ENCODE results near the gene BMP8B.
A peak's percentile ranks its signal among the peaks of the same experiment; 100 is the strongest.

The BMP8B gene

DNA sequence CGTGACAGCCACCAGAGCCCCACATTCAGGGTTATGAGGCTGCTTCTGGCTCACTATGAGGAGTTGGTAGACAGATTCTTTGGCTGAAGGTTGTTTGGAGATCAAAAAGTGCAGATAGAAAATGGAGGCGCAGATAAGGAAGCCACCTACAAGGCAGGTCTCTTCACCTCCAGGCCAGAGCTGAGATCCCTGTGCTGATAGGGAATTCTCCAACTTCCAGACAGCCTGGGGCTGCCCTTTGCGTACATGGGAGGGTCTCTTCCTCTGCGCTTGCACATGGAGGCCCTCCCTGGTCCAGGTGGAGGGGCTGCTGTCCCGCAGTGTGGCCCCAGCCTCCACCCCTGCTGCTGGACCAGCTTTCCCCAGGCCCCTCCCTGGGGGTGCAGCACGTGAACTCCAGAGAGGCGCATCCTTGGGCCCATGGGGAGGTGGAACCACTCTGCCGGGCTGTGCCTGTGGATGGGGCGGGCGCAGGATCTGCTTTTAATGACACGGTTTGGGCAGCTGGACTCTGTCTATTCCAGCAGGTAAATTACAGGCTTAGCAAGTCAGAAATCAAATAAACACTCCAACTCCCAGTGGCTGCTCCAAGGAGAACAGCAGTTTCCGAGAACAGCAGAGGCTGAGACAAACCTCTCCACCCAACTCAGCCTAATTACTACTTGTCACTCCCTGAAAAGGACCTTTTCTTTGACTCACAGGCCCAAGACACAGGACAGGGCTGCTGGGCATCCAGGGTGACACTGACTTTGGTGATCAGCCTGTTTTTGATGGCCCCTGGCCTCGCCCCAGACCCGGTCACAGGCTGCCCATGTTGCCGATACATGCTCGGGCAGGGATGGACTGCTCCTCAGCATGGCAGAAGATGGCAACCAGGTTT, 29.9 kb downstream of the BMP8B start:
- DNase-seq (ENCODE audit: low read depth) = no peak

DNA sequence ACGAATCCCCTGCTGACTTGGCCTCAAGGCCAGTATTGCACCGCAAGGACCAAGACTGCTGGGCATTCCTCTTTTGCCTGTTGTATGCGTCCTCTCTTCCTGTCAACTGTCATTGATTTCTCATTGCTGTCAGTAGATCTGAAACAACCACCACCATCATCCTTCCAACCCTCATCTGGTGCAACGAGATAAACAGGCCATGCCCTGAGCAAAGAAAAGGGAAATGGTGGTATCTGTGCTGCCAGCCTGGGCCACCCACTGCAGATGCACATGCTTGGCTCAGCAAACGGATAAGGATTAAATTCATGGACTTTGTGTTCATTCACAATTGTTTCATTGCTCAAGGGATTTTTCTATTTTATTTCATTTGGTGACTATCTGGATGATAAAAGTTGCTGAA, 31.2 kb downstream of the BMP8B start:
- no peak for DNase-seq (ENCODE audit: low read depth)

DNA sequence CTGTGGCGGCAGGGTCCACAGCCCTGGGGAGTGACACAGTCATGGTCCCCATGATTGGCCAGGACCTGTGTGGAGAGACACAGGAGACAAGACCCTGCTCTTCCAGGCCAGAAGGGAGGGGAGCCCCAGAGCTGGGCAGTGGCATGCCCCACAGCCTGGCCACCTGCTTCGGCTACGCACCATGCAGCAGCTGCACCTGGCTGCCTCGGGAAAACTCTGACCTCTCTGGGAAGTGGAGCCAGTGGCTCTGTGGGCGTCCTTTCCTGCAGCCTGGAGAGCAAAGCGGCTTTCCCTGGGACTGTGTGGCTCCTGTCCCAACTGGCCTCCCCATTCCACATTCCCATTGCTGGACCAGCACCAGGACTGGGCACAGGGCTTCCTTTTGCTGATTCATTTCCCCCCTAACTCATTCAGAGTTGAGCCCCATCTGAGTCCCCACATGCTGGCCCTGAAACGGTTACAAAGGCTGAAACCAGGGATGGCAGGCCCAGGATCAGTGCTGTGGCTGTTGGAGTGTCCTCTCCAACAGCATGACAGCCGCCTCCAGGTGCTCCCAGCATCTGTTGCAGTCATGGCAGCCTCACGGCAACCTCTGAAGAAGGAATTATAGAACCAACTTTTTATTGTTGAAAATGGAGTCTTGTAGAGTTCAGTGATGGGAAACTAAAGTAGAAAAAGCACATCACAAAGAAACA, 32.6 kb downstream of the BMP8B start:
- DNase-seq (ENCODE audit: low read depth) = no peak

DNA sequence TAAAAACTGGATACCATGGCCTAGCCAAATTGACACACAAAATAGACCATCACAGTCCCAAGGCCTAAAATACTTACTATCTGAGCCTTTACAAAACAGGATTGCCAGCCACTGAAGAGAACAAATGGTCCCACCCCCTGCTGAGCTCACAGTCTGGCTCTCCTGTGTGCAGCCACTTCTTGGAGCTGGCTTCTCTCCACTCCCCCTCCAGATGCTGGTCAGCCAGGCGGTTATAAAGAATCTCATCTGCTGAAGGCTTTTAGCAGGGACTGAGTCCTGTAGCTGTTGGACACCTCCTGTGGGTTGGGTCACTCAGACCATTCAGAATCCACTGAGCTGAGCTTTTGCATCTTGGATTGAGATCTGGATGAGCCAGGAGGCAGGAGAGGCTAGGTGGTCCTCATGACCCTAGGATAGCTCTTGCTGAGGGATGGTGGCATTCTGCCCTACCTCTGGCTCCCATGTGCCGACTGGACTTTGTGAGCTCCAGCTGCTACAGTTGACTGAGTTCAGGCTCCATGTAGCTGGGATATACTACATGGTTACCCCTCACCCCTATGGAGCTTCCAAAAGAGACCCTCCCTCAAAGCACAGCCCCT, 33.7 kb downstream of the BMP8B start:
- DNase-seq (ENCODE audit: low read depth) = no peak

DNA sequence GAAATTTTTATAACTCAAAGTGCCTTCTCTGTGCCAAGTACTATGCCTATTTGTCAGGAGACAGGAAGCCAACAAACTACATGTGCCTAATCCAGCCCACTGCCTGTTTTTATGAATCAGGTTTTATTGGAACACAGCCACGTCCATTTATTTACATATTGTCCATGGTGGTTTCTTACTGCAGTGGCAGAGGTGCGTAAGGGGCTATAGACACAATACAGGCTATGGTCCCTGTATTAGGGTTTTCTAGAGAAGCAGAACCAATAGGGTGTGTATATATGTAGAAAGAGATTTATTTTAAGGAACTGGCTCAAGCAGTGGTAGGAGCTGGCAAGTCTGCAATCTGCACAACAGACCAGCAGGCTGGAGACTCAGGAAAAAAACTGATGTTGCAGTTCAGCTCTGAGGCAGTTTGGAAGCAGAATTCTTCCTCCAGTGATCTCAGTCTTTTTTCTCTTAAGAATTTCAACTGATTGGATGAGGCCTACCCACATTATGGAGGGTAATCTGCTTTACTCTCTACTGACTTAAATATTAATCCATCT, 34.6 kb downstream of the BMP8B start:
- no peak for DNase-seq (ENCODE audit: low read depth)

DNA sequence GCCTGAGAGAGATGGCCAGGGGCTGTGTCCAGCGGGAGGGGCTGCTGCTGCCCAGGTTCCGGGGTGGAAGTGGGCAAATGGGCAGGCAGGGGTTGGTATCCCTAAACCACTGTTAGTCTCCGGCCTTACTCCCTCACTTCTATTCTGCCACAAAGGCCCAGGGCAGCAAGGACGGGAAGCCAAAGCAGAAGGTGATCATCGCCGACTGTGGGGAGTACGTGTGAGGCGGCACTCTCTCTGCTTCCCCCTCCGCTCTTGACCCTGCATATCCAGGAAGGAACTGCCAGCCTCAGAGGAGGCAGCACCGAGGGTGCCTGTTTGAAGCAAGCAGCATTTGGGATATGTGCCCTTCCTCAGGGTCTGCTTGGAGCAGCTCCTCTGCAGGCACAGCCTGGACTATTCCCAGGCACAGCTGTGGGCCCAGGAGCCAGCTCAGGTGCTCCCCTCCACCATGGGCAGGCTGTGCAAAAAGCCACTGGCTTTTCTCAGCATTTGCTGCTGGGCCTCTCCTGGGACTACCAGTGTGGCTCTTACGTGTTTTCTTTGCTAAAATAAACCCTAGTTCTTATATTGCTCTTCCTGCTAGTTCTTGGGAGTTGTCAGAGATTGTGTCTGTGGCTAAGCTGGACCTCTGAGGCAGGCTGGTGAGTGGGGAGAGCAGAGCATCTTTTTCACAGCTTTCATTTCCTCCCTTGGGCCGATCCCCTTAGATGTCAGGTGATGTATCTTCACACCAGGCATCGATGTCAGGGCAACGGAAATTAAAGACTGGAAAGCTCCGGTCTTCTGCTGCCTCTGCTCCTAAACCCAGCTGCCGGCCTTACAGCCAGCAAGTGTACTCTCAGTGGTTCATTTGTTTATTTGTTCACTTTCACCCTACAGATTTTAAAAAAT, 35.3 kb downstream of the BMP8B start:
- DNase-seq (ENCODE audit: low read depth) = no peak

DNA sequence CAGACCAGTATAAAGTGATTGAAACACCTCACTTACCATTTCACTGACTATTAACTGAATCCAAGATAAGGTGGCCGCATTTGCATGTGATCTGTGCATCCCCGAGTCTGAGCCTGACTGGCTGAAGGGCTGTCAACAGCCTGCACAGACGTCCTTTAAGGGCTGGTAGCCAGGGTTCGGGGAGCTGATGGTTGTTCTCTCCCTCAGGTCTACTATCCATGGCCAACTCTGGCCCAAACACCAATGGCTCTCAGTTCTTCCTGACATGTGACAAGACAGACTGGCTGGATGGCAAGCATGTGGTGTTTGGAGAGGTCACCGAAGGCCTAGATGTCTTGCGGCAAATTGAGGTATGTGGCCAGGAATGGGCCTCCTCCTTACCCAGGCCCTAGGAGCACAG, 36.0 kb downstream of the BMP8B start:
- DNase-seq (ENCODE audit: low read depth) = no peak

DNA sequence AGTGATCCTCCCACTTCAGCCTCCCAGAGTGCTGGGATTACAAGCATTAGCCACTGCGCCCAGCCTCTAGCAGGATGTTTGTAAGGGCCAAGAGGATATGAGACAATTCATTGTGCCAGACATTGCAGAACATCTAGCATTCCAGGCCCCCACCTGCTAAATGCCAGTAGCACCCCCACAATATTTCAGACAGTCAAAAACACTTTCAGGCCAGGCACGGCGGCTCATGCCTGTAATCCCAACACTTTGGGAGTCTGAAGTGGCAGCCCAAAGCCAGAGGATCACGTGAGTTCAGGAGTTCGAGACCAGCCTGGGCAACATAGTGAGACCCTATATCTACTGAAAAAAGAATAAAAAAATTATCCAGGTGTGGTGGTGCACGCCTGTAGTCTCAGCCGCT, 37.1 kb downstream of the BMP8B start:
- DNase-seq (ENCODE audit: low read depth) = no peak

DNA sequence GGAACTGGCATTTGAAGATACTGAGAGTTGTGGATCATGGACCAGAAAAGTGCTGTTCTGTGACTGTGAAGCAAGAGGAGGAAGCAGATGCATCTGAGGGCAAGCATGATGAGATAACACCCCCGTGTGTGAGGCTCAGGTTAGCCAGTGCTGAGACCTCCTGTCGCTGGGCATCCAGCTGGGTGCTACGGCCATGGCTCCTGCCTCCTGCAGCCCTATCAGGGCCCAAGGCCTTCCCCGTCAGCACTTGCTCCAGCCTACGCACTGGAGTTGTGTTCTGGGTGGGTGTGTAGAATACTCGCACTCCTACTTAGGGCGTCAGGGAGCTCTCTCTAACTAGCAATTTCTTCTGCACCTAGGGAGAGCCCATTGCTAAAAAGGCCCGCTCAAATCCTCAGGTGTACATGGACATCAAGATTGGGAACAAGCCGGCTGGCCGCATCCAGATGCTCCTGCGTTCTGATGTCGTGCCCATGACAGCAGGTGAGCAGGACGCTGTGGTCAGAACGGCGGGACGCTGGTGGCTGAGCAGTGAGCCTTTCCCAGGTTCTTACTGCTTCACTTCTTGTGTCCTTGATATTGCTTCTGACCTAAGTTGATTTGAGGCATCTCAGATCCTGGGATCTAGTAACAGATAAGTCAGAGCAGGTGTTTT, 43.5 kb downstream of the BMP8B start:
- no peak for DNase-seq (ENCODE audit: low read depth)

DNA sequence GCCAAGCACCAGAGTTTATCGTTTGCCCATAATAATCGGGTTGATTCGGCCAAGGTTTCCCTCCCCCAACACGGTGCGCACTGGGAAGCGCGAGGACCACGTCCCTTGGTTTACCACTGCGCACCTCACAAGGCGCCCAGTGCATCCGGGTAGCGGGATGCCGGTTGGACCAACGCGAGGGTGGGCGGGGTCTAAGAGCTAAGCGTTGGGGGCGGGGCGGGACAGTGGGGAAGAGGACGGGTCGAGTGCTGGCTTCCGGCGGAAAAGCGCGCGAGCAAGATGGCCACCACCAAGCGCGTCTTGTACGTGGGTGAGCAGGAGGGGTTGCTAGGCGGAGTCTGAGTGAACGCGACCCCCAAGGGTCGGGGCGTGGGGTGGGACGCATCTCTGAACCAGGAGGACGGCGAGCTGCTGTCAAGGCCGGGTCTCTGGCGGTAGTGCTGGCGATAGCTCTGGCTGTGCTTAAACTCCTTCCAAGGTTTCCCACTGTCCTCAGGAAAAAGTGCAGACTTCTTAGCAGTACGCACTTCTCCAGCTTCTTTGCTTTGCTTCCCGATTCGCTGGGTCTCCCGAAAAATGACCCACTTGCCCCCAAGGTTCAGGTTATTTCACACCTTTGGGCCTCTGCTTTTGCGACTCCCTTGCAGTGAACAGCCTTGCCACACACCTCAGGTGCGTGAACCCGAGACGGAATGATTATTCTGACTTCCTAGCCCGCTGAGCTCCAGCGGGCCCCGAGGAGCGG, 49.9 kb downstream of the BMP8B start, which contains the start of gene PPIE:
Gene PPIE (plus strand): TSS at position 261 of the 745 bp plus-strand sequence. CDS start 19 bp downstream, at position 280.
- peak; percentile 94 for DNase-seq (ENCODE audit: low read depth)

DNA sequence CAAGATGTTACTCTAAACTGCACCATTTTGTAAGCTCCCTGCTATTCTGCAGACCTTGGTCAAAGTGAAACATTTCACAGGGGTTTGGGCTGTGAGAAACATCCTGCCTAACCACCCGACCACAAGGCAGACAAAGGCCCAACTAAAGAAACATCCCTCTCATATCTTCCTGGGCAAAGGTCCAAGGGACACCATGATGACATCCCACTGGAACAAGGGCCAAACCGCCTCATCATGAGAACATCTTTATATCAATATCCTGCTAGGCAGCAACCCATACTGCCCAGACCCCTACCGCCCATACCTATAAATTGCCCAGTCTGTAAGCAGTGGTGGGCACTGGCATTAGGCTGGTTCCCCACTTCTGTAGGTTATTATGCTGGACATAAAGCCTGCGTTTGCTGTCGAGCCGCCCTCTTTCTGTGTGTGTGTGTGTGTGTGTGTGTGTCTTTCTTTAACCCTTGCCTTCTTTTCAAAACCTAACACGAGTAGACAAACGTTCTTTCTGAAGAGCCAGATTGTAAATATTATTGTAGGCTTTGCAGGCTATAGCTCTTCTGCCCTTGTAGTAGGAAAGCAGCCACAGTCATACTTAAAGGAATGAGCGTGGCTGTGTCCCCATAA, 51.0 kb downstream of the BMP8B start:
- DNase-seq (ENCODE audit: low read depth) = no peak

DNA sequence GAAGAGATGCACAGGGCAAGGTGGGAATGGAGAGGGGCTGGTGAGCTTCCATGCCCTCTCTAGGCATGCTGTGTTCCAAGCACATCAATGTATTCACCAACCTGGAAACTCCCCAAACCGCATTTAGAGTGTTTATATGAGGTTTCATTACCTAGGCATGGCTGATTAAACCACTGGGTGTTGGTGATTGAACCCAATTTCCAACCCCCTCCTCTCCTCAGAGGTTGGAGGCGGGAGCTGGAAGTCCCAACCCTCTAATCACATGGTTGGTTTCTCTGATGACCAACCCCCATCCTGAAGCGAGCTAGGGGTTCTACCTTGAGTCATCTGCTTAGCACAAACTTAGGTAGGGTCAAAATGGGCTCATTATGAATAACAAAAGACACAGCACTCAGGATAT, 52.9 kb downstream of the BMP8B start:
- no peak for DNase-seq (ENCODE audit: low read depth)

DNA sequence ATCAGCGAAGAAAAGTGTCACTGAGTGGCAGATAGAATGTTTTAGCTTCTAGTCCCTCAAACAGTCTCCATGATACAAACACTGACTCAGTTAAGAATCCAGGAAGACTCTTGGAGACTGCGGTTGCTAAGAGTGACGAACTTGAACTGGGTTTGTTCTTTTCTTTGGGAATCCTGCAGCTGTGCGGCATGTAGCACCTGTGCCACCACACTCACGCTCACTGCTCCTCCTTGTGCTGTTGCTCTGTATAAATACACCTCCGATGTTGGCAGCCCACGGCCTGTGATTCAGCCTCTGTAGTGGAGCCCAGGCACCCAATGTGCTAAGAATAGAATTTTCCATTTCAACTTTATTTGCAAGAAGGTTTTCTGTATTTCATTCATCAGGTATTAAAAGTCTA, 55.5 kb downstream of the BMP8B start:
- no peak for DNase-seq (ENCODE audit: low read depth)

DNA sequence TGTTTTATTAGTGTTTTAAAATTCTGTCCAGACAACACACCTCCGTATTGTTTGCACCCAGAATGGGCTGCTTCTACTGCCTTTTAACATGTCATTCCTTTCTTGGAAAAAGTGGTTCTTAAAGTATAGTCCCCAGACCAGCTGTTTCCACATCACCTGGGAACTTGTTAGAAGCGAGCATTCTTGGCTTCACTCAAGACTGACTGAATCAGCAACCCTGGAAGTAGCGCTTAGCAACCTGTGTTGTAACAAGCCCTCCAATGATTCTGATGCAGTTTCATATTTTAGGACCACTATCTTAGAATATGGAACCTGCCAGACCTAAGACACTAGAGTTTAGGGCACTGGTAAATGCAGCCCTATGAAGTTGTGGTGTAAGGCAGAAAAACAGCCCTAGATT, 55.9 kb downstream of the BMP8B start:
- DNase-seq (ENCODE audit: low read depth) = no peak

DNA sequence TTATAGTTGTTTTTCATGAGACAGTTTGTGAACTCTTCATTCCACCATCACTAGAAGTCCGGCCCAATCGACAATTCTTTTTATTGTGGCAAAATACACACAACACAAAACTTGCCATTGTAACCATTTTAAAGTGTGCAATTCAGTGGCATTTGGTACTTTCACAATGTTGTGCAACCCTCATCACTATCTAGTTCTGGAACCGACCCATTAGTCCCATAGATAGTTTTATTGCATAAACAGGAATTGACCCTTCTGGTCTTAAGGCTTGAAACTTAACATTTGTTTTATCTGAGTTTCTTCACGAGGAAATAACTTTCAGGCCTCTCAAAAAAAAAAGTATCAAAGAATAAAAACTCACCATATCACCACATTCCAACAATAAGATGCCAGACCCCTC, 58.8 kb downstream of the BMP8B start:
- DNase-seq (ENCODE audit: low read depth) = no peak

DNA sequence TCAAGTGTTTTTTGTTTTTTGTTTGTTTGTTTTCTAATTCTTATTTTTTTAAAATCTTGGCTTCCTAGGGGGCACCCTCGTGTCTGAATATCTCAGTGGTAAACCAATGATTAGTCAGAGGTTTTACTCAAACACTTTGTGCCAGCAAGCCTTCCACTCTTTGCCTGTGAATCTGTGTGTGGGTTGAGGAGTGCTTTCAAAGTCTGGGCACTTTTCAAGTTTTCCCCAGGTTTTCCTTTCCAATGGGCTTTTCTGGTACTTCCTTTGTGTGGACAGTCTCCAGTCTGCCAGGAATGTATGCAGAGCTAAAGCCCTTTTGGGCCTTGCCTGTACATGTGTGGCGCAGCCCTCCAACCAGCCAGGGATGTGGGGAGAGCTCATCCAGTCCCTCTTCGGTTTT, 59.6 kb downstream of the BMP8B start:
- no peak for DNase-seq (ENCODE audit: low read depth)

DNA sequence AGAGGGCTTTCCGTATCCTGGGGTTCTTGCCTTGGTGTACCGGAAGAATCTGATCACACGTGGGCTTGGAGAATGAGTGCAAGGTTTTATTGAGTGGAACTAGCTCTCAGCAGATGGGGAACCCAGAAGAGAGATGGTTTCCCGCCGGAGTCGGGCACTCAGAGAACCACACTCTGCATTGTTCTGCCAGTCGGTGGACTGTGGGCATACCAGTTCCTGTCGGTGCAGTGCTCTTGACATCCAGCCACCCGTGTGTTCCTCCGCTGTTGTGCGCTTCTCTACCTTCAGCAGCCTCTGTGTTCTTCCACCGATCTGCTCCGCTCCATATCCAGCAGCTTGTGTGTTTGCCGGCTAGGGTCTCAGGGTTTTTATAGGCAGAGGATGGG, 60.7 kb downstream of the BMP8B start:
- no peak for DNase-seq (ENCODE audit: low read depth)

DNA sequence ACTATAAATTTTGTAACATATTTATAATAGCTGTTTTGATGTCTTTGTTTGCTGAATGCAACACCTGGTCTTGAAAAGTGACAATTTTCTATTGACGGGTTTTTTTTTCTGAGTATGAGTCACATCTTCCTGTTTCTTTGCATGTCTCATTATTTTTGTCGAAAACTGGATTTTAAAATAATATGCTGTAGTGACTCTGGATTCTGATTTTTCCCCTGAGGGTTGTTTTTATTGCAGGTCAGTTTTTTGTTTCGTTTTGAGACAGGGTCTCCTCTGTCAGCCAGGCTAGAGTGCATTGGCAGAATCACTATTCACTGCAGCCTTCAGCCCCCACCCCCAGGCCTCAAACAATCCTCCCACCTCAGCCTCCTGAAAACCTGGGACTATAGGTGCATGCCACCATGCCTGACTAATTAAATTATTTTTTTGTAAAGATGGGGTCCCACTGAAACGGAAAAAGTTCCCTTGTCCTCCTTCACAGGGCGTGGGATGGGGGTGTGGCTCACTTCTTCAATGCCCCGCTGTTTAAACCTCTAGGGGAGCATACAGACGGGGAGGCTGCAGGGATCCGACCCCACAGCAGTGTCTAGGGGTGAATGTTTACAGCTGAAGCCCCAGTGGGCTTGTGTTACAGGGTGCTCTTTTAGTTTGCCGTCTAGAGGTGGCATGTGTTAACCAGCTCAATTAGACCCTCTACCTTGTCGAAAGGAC, 61.3 kb downstream of the BMP8B start:
- DNase-seq (ENCODE audit: low read depth) = no peak

DNA sequence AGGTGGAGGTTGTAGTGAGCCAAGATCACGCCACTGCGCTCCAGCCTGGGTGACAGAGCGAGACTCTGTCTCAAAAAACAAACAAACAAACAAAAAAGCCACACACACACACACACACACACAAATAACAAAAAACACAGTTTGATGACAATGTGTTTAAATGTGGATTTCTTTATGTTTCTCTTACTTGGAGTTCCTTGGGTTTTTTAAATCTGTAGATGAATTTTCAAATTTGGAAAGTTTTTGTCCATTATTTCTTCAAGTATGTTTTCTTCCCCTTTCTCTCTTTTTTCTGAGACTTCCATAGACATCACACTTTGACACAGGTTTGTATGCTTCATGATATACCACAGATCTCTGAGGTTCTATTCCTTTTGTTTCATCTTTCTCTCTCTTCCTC, 62.1 kb downstream of the BMP8B start:
- DNase-seq (ENCODE audit: low read depth) = no peak
